Smooth muscle cell of the pulmonary artery (primary cell): ENCODE measurements around the gene ZNF708. TPM values are rescaled to one million over a fixed set of nuclear protein-coding genes. Genes with fewer than 3 reads are reported as not detected.

Source experiments
- total RNA-seq: library from RNA; depleted of rRNA; stranded (reverse); fragments of >200 nt; gene quantifications from 2 replicates; pipeline ENCODE4 v1.2.3, GENCODE V29; 2014

Gene ZNF708
- 4.8 and 6.1 TPM in 2 replicates for total RNA-seq

DNA sequence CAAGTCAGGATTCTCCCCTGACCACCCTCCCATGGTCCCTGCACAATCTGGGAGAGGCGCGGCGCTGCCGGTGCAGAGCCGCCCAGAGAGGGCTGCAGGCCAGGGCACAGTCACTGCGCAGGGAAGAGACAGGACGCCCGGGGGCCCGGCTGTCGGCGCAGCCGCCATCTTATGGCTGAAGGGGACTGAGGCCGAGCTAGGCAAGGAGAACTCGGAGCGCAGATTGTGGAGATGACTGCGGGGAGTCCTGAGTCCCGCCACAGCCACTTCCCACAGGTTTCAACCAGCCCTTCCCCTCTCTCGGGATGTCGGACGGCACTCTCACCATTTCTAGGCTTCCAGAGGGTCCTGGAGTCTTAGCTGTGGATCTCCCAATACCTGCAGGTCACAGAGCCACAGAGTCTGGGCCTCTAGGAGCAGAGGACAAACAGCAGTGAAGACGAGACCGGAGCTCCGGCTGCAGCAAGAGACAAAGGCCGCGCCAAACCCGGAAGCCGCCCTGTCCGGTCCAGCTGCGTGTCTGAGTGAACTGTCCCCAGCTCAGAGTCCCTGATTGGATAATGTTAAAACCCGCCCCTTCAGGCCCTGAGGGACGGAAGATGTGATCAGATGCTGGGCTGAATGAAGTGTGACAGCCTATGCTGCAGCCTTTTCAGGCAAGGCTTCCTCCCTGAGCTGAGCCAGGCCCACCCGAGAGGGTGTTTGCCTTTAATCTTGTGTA, at the start of gene ZNF708:
TSS of gene ZNF708 (minus strand) at position 526 of the 721 bp plus-strand sequence. CDS start at position 328, 198 bp downstream.

DNA sequence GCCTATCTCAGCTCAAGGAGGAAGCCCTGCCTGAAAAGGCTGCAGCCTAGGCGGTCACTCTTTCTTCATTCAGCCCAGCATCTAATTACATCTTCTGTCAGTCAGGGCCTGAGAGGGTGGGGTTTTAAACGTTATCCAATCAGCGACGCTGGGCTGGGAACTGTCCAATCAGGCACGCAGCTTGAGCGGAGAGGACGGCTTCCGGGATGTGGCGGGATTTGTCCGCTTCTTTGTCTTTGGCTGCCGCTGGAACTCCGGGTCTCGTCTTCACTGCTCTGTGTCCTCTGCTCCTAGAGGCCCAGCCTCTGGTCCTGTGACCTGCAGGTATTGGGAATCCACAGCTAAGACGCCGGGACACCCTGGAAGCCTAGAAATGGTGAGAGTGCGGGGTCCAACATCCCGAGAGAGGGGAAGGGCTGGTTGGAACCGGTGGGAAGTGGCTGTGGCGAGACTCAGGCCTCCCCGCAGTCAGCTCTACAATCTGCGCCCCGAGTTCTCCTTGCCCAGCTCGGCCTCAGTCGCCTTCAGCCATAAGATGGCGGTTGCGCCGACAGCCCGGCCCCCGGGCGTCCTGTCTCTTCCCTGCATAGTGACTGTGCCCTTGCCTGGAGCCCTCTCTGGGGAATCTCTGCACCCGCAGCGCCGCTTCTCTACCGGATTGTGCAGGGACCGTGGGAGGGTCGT, 29.7 kb upstream of the ZNF708 start, which contains the start of gene ZNF738:
TSS of gene ZNF738 (plus strand) at position 233 of the 684 bp plus-strand sequence. CDS start at position 374, 141 bp downstream.

Other genes with a start within 250 kb of the ZNF708 start
- gene ZNF714, start 247.2 kb downstream of the ZNF708 start, total RNA-seq, result 1.7 and 4.8 TPM in 2 replicates
- 5.7 and 7.7 TPM in 2 replicates for gene ZNF431, start 187.4 kb downstream of the ZNF708 start, total RNA-seq
- gene ZNF738, start 29.6 kb upstream of the ZNF708 start, total RNA-seq, result 2.6 and 3.1 TPM in 2 replicates
- gene ZNF493, start 67.7 kb upstream of the ZNF708 start, total RNA-seq, result 21.8 and 27.4 TPM in 2 replicates
- gene ZNF429, start 176.2 kb upstream of the ZNF708 start, total RNA-seq, result 4.9 and 5.7 TPM in 2 replicates